HEK293 (cell line): ENCODE results near the gene BEGAIN.

ENCODE experiments used
- CTCF ChIP-seq: fragments of 450-650 bp; formaldehyde crosslinking; IDR thresholded peaks from 2 replicates; pipeline ENCODE4 v1.5.1; 2016; ENCODE audit warnings: missing biosample characterization, missing genetic modification characterization
- EGR2 ChIP-seq: fragments of 450-650 bp; formaldehyde crosslinking; IDR thresholded peaks from 2 replicates; pipeline ENCODE4 v1.5.1; 2016; ENCODE audit warnings: low read depth, missing biosample characterization, missing genetic modification characterization
- INSM2 ChIP-seq: fragments of 450-650 bp; formaldehyde crosslinking; IDR thresholded peaks from 2 replicates; pipeline ENCODE4 v1.5.1; 2016; ENCODE audit warnings: missing biosample characterization, missing genetic modification characterization
- REPIN1 ChIP-seq: fragments of 450-650 bp; formaldehyde crosslinking; IDR thresholded peaks from 2 replicates; pipeline ENCODE4 v1.5.1; 2017; ENCODE audit warnings: missing biosample characterization, missing genetic modification characterization, low read depth
- REST ChIP-seq: fragments of 450-650 bp; formaldehyde crosslinking; IDR thresholded peaks from 2 replicates; pipeline ENCODE4 v1.5.1; 2016; ENCODE audit warnings: missing biosample characterization, missing genetic modification characterization
- TCF7L2 ChIP-seq: IDR thresholded peaks from 2 replicates; pipeline ENCODE4 v1.6.1; 2011; ENCODE audit warnings: low read depth, mild to moderate bottlenecking, inconsistent platforms, low read length, moderate library complexity, borderline replicate concordance
- YY1 ChIP-seq: fragments of 450-650 bp; formaldehyde crosslinking; IDR thresholded peaks from 2 replicates; pipeline ENCODE4 v1.5.1; 2018; ENCODE audit warnings: missing biosample characterization, missing genetic modification characterization
- ZBTB17 ChIP-seq: fragments of 450-650 bp; formaldehyde crosslinking; IDR thresholded peaks from 2 replicates; pipeline ENCODE4 v1.5.1; 2016; ENCODE audit warnings: missing biosample characterization, missing genetic modification characterization
- ZBTB49 ChIP-seq: fragments of 450-650 bp; formaldehyde crosslinking; IDR thresholded peaks from 2 replicates; pipeline ENCODE4 v1.5.1; 2016; ENCODE audit warnings: missing biosample characterization, missing genetic modification characterization, low read depth
- ZNF274 ChIP-seq, 2 experiments: fragments of 200-500 bp in 1 of 2; fragments of 450-650 bp in 1 of 2; sonication (Bioruptor generic) in 1 of 2; formaldehyde crosslinking in 1 of 2; IDR thresholded peaks; 2 replicates each; pipeline versions ENCODE4 v1.5.1 to v1.6.1; 2014 to 2016; ENCODE audit warnings: borderline replicate concordance in 1 of 2, inconsistent platforms in 1 of 2, low read length in 1 of 2, missing biosample characterization in 1 of 2, missing genetic modification characterization in 1 of 2
- ZNF324 ChIP-seq: fragments of 450-650 bp; formaldehyde crosslinking; IDR thresholded peaks from 2 replicates; pipeline ENCODE4 v1.5.1; 2016; ENCODE audit warnings: missing biosample characterization, missing genetic modification characterization
- ZNF501 ChIP-seq: fragments of 450-650 bp; formaldehyde crosslinking; IDR thresholded peaks from 2 replicates; pipeline ENCODE4 v1.5.1; 2016; ENCODE audit warnings: missing biosample characterization, missing genetic modification characterization
- ZNF747 ChIP-seq: fragments of 450-650 bp; formaldehyde crosslinking; IDR thresholded peaks from 2 replicates; pipeline ENCODE4 v1.5.1; 2016; ENCODE audit warnings: missing biosample characterization, missing genetic modification characterization
- ZNF830 ChIP-seq: fragments of 450-650 bp; IDR thresholded peaks from 2 replicates; pipeline ENCODE4 v1.5.0; 2018; ENCODE audit warnings: missing biosample characterization, missing genetic modification characterization, low read depth, mild to moderate bottlenecking, moderate library complexity

GRCh38 chr14:100557658-100558057 lies 29.6 kb downstream of the BEGAIN start:
- TF ChIP-seq ZBTB49 (tag by site-specific recombination) = no peak
- TF ChIP-seq ZNF830 = no peak
- TF ChIP-seq CTCF = no peak
- no peak for TF ChIP-seq ZNF747 (tag by site-specific recombination)
- TF ChIP-seq INSM2 (tag by site-specific recombination) = no peak
- peak; percentile 83 for TF ChIP-seq ZBTB17 (tag by site-specific recombination)
- no peak for TF ChIP-seq TCF7L2
- TF ChIP-seq ZNF274 (IDR thresholded peaks at IDR 0.05; ENCODE audit: low read length) = no peak
- no peak for TF ChIP-seq ZNF274 (tag by site-specific recombination; IDR thresholded peaks at IDR 0.05; ENCODE audit: borderline replicate concordance)
- TF ChIP-seq YY1 = no peak
- peak; percentile 63 for TF ChIP-seq EGR2 (tag by site-specific recombination)
- no peak for TF ChIP-seq REST (tag by site-specific recombination)
- no peak for TF ChIP-seq REPIN1
- no peak for TF ChIP-seq ZNF501 (tag by site-specific recombination)
- TF ChIP-seq ZNF324 = no peak
